Myocyte (in vitro differentiated cells): Measurements from ENCODE around the gene ZNF90. TPM values are rescaled to one million over a fixed set of nuclear protein-coding genes. Genes with fewer than 3 reads are reported as not detected.
"Not testable (repeated sequence)": the region's sequence is repeated elsewhere in the genome, so short reads cannot be mapped to it uniquely, and the experiment has no call there.

Source experiments
- DNase-seq: peaks from one replicate; pipeline ENCODE4 v3.0.0-alpha.2; 2012; ENCODE audit warnings: low read depth
- polyA plus RNA-seq: library from polyadenylated mRNA; unstranded; fragments of >200 nt; gene quantifications from one replicate; pipeline ENCODE4 v1.2.1, GENCODE V29; 2012; ENCODE audit warnings: missing spikeins
- total RNA-seq: library from RNA; depleted of rRNA; stranded (reverse); fragments of >200 nt; gene quantifications from 2 replicates; pipeline ENCODE4 v1.2.3, GENCODE V29; 2014

The ZNF90 gene
- not detected in 2 replicates for total RNA-seq
- polyA plus RNA-seq: not detected

- peak; percentile 18 for DNase-seq
Measured at GRCh38 chr19:20077791-20078463, at the start of gene ZNF90. Gene ZNF90, plus strand, starts transcription at chr19:20078000. Its CDS starts 133 bp downstream, at chr19:20078133.

- DNase-seq: no peak
Measured at GRCh38 chr19:20028611-20029010, 49.2 kb upstream of the ZNF90 start.

GRCh38 chr19:20035935-20036334 lies 41.9 kb upstream of the ZNF90 start:
- no peak for DNase-seq

- no peak for DNase-seq
Measured at GRCh38 chr19:20038358-20039202, 39.2 kb upstream of the ZNF90 start.

DNA sequence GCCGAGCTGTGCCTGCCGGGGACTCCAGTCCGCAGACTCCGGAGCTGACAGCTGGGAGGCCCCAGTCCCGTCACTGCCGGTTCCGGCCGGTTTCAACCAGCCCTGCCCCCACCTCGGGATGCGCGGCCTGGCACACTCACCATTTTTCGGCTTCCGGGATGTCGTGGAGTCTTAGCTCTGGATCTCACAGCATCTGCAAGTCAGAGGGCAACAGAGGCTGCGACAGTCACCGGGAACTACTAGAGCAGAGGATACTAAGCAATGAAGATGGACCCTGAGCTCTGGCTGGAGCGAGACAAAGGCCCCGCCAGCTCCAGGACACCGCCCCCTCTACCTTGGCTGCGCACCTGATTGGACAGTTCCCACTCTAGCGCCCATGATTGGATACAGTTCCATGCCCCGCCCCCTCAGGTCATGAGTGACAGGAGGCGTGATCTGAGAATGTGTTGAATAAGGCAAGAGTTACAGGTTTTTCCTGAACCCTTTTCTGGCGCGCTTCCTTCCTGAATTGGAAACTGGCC lies 38.5 kb upstream of the ZNF90 start, which contains the start of gene ZNF682:
Gene ZNF682, minus strand, starts transcription at position 303 of the 521 bp plus-strand sequence. Its CDS starts 160 bp downstream, at position 143.
- DNase-seq: peak; percentile 98

DNA sequence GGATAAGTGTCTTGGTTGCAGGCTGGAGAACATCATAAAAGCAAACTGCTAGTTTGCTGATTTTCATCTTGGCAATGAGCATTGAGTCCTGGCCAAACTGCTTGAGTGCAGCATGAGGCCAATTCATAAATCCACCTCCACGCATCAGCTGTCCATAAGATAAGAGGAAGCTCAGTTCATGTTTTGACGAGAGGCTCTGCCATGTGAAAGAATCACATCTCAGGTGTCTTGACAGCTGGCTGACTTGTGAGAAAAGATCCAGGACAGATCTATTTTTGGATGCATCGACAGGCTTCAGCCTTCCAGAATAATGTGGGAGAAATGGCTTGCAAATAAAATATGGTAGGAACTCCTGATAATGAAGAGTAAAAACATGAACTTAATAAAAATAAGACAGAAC lies 33.1 kb upstream of the ZNF90 start:
- DNase-seq: peak; percentile 12

DNA sequence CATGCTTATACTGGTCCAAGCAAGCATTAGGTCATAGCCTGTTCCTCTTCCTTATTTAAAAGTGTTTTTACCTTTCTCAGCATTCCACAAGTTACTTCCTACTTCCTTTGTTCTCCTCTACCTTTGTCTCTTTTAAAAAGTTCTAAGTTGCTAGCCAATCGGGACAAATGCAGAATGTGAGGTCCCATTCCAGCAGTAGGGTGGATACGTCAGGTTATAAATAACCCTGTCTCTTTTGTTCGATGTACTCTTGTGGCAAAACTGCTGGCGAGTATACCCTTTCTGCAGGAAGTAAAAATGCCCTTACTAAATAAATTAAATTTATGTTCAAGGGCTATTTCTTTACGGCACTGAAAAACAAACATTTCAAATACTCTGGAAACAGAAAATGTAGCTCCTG lies 32.1 kb upstream of the ZNF90 start:
- DNase-seq: not testable (repeated sequence)

DNA sequence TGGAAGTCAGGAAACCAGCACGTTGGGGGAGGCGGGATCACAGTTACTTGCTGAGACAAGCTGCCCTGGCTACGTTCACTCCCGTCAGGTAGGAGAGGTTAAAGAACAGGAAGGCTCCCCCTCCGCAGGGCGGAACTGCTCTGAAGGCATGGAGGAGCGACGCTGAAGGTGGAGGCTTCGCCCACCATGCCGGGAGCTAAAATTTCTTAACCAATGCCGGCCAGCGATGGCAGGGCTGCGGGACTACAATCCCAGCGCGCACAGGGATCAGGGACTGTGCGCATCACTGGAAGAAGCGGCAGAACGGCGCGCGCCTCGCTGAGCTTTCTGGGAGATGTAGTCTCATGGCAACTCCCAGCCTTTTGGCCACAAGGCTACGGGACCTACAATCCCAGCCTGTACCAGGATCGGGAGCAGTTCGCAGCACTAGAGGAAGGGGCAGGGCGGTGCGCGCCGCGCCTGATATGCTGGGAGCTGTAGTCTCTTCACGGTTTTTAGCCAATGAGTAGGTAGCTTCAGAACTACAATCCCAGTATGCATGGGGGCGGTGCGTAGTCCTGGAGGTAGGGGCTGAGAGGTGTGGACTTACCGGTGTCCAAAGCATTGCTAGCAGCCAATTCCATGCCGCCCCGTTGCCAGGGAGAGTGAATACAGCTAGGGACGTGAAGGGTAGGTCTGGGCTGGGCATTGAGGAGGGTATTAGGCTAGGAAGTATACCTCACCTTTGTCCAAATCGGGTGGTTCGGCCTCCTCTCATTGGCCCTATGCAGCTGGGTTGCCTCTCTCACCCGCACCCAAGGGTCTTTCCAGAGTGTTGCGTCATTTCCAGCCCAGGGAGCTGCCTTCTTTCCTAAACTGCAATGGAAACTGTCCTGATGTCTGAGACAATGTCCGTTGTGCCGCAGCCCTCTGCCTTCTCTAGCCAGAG lies 25.7 kb upstream of the ZNF90 start:
- peak; percentile 99 for DNase-seq

DNA sequence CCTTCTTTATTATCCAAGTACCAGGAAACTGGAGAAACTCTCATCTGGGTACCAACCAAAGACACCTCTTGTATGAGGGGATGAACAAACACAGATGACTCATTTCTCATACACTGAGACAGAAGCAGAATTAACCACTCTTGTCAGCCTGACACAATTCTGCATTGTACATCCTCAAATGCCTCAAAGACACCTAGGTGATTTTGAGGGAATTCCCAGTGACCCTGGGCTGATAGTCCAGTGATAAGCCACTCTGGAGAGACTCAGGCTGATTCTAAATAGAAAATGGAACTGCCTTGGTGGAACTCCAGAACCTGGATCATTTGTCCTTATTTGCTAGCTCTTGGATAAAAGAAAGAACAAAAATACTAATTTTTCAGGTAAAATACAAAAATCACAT lies 19.1 kb upstream of the ZNF90 start:
- not testable (repeated sequence) for DNase-seq

DNA sequence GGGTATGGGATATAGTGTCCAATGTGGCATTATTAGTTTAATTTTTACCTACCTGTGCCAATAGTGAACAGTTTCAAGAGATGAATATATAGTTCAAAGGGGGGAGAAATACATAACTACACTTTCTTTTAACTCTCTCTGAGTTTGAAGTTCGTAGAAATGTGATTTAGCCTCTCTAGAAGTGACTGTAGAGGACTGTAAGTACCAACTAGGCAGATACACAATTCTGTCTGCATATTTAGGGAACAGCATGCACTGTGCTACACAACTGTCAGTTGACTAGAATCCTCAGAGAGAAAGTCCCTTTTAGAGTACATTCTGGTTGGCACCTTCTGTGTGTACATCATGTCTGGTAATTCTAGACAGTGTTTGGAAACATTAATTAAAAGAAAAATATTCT lies 17.5 kb upstream of the ZNF90 start:
- no peak for DNase-seq

GRCh38 chr19:20066861-20067260 lies 10.9 kb upstream of the ZNF90 start:
- no peak for DNase-seq

DNA sequence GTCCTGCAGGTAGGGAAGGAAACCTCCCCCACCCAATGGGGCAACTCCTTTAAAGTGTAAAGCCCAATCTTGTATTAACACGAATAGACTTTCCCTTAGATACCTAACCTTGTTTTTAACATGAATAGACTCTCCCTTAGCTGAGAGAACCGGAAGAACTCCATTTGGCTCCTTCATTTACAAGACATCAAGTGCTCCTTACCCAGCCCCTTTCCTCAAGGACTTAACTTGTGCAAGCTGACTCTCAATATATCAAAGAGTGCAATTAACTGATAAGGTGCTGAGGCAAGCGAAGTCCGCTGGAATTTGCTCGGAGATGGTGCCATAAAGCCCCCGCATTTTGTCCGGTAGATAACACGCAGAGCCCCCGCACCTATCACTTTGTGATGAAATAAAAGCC lies 9.9 kb upstream of the ZNF90 start:
- no peak for DNase-seq

DNA sequence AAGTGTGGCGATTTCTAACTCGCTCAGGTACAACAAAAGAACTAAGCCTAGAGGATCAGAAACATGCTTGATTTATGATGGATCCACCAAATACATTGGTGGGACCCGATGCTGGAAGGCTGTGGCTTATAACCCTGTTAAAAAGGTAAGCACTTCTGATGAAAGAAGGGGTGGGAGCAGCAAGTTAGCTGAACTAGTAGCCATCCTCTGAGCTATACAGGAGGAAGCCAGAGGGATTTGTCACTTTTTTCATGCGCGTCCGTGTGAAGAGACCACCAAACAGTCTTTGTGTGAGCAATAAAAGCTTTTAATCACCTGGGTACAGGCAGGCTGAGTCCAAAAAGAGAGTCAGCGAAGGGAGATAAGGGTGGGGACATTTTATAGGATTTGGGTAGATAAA lies 9.2 kb upstream of the ZNF90 start:
- DNase-seq: not testable (repeated sequence)

- no peak for DNase-seq
Measured at GRCh38 chr19:20070691-20071090, 7.1 kb upstream of the ZNF90 start.

- no peak for DNase-seq
Measured at GRCh38 chr19:20072936-20073335, 4.9 kb upstream of the ZNF90 start.

GRCh38 chr19:20078581-20079031 lies 806 bp downstream of the ZNF90 start:
- DNase-seq: no peak

GRCh38 chr19:20079476-20079875 lies 1.7 kb downstream of the ZNF90 start:
- DNase-seq: no peak

- DNase-seq: no peak
Measured at GRCh38 chr19:20080656-20081055, 2.9 kb downstream of the ZNF90 start.

GRCh38 chr19:20082232-20082833 lies 4.5 kb downstream of the ZNF90 start:
- not testable (repeated sequence) for DNase-seq

DNA sequence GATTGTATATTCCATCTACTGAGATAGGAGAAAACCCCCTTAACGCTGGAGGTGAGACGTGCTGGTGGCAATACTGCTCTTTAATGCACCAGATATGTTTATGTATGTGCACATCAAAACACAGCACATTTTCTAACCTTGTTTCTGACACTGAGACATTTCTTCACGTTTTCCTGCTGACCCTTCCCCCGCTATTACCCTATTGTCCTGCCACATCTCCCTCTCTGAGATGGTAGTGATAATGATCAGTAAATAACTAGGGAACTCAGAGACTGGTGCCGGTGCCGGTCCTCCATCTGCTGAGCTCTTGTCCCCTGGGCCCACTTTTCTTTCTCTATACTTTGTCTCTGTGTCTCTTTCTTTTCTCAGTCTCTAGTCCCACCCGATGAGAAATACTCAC lies 5.1 kb downstream of the ZNF90 start:
- DNase-seq: not testable (repeated sequence)

DNA sequence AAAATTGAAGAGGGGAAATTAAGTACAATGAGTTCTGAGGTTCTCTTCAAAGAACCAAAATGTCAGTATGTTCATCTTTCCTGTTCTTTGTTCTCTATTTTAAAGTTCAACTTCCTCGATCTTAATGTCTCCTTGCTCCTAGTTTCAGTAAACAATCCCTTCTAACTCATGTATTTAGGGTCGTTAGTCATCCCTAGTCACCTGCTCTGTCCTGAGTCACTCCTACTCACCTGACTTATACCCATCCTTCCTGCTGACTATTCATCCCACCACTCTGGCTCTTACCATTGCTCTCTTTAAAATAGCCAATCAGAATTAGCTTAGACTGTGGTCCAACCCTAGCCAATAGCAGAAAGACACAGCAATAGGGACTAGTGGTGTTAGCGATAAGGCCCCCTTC lies 24.3 kb downstream of the ZNF90 start:
- DNase-seq: no peak
